Astrocyte (in vitro differentiated cells and primary cell): ENCODE results near the gene ACTN1.
"Not testable (repeated sequence)": the region's sequence is repeated elsewhere in the genome, so short reads cannot be mapped to it uniquely, and the experiment has no call there.

Experiments
- CTCF ChIP-seq: IDR thresholded peaks from 2 replicates; pipeline ENCODE4 v1.5.1; 2011; ENCODE audit warnings: low read depth, mild to moderate bottlenecking, inconsistent platforms, low read length, moderate library complexity; ENCODE audit not compliant: insufficient read depth
- EZH2 ChIP-seq: IDR thresholded peaks from 2 replicates; pipeline ENCODE4 v1.6.1; 2012; ENCODE audit warnings: mild to moderate bottlenecking, low read length, inconsistent platforms; ENCODE audit not compliant: insufficient read depth

DNA sequence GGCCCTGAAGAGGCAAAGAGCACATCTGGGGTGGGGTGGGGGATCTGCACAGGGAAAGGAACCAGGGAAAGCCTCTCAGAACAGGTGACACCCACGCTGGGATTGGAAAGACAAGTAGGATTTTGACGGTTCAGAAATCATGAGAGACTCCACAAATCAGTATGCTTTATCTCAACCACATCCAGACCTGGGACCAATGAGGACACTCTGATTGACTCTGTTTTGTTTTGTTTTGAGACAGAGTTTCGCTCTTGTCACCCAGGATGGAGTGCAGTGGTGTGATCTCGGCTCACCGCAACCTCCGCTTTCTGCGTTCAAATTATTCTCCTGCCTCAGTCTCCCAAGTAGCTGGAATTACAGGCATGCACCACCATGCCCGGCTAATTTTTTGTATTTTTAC lies 43.0 kb upstream of the ACTN1 start:
- TF ChIP-seq CTCF, EZH2: not testable (repeated sequence)
